H1 (cell line): Measurements from ENCODE around the gene TFAP2A. TPM values are rescaled to one million over a fixed set of nuclear protein-coding genes. Genes with fewer than 3 reads are reported as not detected.

ENCODE experiments used
- ASH2L ChIP-seq: fragments of 200-600, 300-600 bp; sonication (generic); IDR thresholded peaks from one replicate; pipeline ENCODE4 v1.7.1; 2017; ENCODE audit warnings: low read length
- CBX8 ChIP-seq: fragments of 300-800, 300-1000 bp; sonication (generic); IDR thresholded peaks from 2 replicates; pipeline ENCODE4 v1.7.1; 2016; ENCODE audit warnings: low read depth, low read length, borderline replicate concordance
- CHD2 ChIP-seq: IDR thresholded peaks from 2 replicates; pipeline ENCODE4 v1.6.1; 2012; ENCODE audit warnings: low read length, improper control_type of control experiment
- EGR1 ChIP-seq: IDR thresholded peaks from 2 replicates; pipeline ENCODE4 v1.6.1; 2011; ENCODE audit warnings: low read depth, low read length, borderline replicate concordance
- EZH2 ChIP-seq: fragments of 200-600 bp; sonication (generic); IDR thresholded peaks from 2 replicates; pipeline ENCODE4 v1.7.1; 2012; ENCODE audit warnings: low read depth, mild to moderate bottlenecking, moderate library complexity, low read length, inconsistent platforms; ENCODE audit not compliant: severe bottlenecking
- GABPA ChIP-seq: IDR thresholded peaks from 2 replicates; pipeline ENCODE4 v1.6.1; 2011; ENCODE audit warnings: mild to moderate bottlenecking, low read length, moderate library complexity, borderline replicate concordance; ENCODE audit not compliant: insufficient read depth
- GTF2F1 ChIP-seq: IDR thresholded peaks from 2 replicates; pipeline ENCODE4 v1.6.1; 2012; ENCODE audit warnings: low read depth, low read length, improper control_type of control experiment, borderline replicate concordance
- JUN ChIP-seq: IDR thresholded peaks from 2 replicates; pipeline ENCODE4 v1.6.1; 2011; ENCODE audit warnings: low read depth, mild to moderate bottlenecking, improper control_type of control experiment, low read length
- JUND ChIP-seq: IDR thresholded peaks from 2 replicates; pipeline ENCODE4 v1.6.1; 2011; ENCODE audit warnings: mild to moderate bottlenecking, improper control_type of control experiment, low read length
- KDM1A ChIP-seq: fragments of 200-600, 300-600 bp; sonication (generic); IDR thresholded peaks from 2 replicates; pipeline ENCODE4 v1.7.1; 2016; ENCODE audit warnings: mild to moderate bottlenecking, low read length, borderline replicate concordance
- KDM4A ChIP-seq: IDR thresholded peaks from one replicate; pipeline ENCODE4 v1.7.1; 2012; ENCODE audit warnings: low read depth, mild to moderate bottlenecking, moderate library complexity, low read length, inconsistent platforms; ENCODE audit not compliant: severe bottlenecking
- NANOG ChIP-seq: IDR thresholded peaks from 2 replicates; pipeline ENCODE4 v1.6.1; 2011; ENCODE audit warnings: low read length, low read depth, mild to moderate bottlenecking, inconsistent platforms; ENCODE audit not compliant: insufficient read depth, poor library complexity, severe bottlenecking
- POLR2A ChIP-seq, 2 experiments: IDR thresholded peaks; 1 replicate in 1 of 2; 2 replicates in 1 of 2; pipeline ENCODE4 v1.6.1; 2011; ENCODE audit warnings: low read depth in 2 of 2, low read length in 2 of 2, mild to moderate bottlenecking in 2 of 2; ENCODE audit errors: control extremely low read depth in 1 of 2
- RFX5 ChIP-seq: IDR thresholded peaks from 2 replicates; pipeline ENCODE4 v1.6.1; 2011; ENCODE audit warnings: low read depth, low read length, improper control_type of control experiment, borderline replicate concordance
- RNF2 ChIP-seq: fragments of 200-900, 300-1000 bp; sonication (generic); IDR thresholded peaks from 2 replicates; pipeline ENCODE4 v1.7.1; 2016; ENCODE audit warnings: borderline replicate concordance, low read depth, mild to moderate bottlenecking, antibody characterized with exemption, low read length; ENCODE audit not compliant: poor library complexity, severe bottlenecking; ENCODE audit errors: missing control alignments
- SAP30 ChIP-seq: fragments of 300-600 bp; sonication (generic); IDR thresholded peaks from 2 replicates; pipeline ENCODE4 v1.7.1; 2012; ENCODE audit warnings: low read length, moderate library complexity, mild to moderate bottlenecking, inconsistent platforms; ENCODE audit not compliant: insufficient read depth, insufficient replicate concordance
- SIRT6 ChIP-seq: IDR thresholded peaks from one replicate; pipeline ENCODE4 v1.7.1; 2012; ENCODE audit warnings: low read length, inconsistent platforms
- SIX5 ChIP-seq: IDR thresholded peaks from 2 replicates; pipeline ENCODE4 v1.6.1; 2011; ENCODE audit warnings: mild to moderate bottlenecking, low read depth, low read length
- SP1 ChIP-seq: IDR thresholded peaks from 2 replicates; pipeline ENCODE4 v1.6.1; 2011; ENCODE audit warnings: low read depth, low read length
- TAF7 ChIP-seq: optimal IDR thresholded peaks from 2 replicates; pipeline ENCODE3; 2011; ENCODE audit warnings: low read depth, mild to moderate bottlenecking, inconsistent platforms, low read length, moderate library complexity, borderline replicate concordance
- polyA plus RNA-seq, 7 experiments: library from polyadenylated mRNA; depleted of rRNA in 3 of 7; stranded (reverse) in 5 of 7; unstranded in 2 of 7; fragments of >200 nt in 5 of 7; fragments of 200-250 nt in 2 of 7; gene quantifications; 1 replicate in 5 of 7; 2 replicates in 1 of 7; 4 replicates in 1 of 7; pipeline versions ENCODE4 v1.2.1 to v1.2.3, GENCODE V29; 2011 to 2013; ENCODE audit warnings: missing spikeins in 2 of 7, mixed read lengths in 2 of 7
- total RNA-seq: library from RNA; stranded (reverse); fragmentation: NEBNext Ultra II Directional; extraction: Animal tissue kit (Norgen Biotek cat#: 25700); gene quantifications from 2 replicates; pipeline ENCODE4 v1.2.1, GENCODE V29; 2021
- TF ChIP-seq, protein P1 (sequence below), 3 experiments: IDR thresholded peaks; 1 replicate in 2 of 3; 2 replicates in 1 of 3; pipeline versions ENCODE4 v1.5.1 to v1.6.1; 2011; ENCODE audit warnings: low read length in 3 of 3, mild to moderate bottlenecking in 3 of 3, inconsistent platforms in 2 of 3, low read depth in 1 of 3, moderate library complexity in 1 of 3; ENCODE audit not compliant: insufficient read depth in 1 of 3; ENCODE audit errors: control extremely low read depth in 1 of 3

TFAP2A gene
- total and polyA plus RNA-seq, 2 of the 8 experiments (the other 6 are each of a cell fraction or from before 2014, with no cell fraction given): 0.23 TPM; not detected in 1

- TF ChIP-seq CHD2: no peak
- no peak for TF ChIP-seq JUN
- TF ChIP-seq RFX5: no peak
- TF ChIP-seq KDM4A: peak; percentile 16
- TF ChIP-seq CBX8: peak; percentile 74; the same call in 1 of the 2 replicates
- TF ChIP-seq SP1: no peak
- no peak for TF ChIP-seq GTF2F1
- TF ChIP-seq POLR2A (IDR thresholded peaks at IDR 0.05; ENCODE audit: control extremely low read depth in 1 of 2, low read depth in 2 of 2, low read length in 2 of 2): no peak
- TF ChIP-seq RNF2: peak; percentile 100
- peak; percentile 39 for TF ChIP-seq EZH2
- no peak for TF ChIP-seq SAP30
- TF ChIP-seq NANOG: no peak
- TF ChIP-seq JUND: no peak
- 0 out of 2 replicates have a peak, but pooled peaks have one; percentile 61 for TF ChIP-seq EGR1
- TF ChIP-seq, protein P1, sequence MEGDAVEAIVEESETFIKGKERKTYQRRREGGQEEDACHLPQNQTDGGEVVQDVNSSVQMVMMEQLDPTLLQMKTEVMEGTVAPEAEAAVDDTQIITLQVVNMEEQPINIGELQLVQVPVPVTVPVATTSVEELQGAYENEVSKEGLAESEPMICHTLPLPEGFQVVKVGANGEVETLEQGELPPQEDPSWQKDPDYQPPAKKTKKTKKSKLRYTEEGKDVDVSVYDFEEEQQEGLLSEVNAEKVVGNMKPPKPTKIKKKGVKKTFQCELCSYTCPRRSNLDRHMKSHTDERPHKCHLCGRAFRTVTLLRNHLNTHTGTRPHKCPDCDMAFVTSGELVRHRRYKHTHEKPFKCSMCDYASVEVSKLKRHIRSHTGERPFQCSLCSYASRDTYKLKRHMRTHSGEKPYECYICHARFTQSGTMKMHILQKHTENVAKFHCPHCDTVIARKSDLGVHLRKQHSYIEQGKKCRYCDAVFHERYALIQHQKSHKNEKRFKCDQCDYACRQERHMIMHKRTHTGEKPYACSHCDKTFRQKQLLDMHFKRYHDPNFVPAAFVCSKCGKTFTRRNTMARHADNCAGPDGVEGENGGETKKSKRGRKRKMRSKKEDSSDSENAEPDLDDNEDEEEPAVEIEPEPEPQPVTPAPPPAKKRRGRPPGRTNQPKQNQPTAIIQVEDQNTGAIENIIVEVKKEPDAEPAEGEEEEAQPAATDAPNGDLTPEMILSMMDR (IDR thresholded peaks at IDR 0.05; ENCODE audit: control extremely low read depth in 1 of 3, insufficient read depth in 1 of 3, low read depth in 1 of 3, low read length in 3 of 3): no peak
- no peak for TF ChIP-seq SIX5
- no peak for TF ChIP-seq TAF7
- TF ChIP-seq KDM1A: 0 out of 2 replicates have a peak, but pooled peaks have one; percentile 22
- TF ChIP-seq ASH2L: peak; percentile 64
- TF ChIP-seq SIRT6: no peak
- no peak for TF ChIP-seq GABPA
Observed at GRCh38 chr6:10411131-10411970, 3.5 kb downstream of the TFAP2A start (continued).
